Measurements from ENCODE around the gene CALU.

DNA sequence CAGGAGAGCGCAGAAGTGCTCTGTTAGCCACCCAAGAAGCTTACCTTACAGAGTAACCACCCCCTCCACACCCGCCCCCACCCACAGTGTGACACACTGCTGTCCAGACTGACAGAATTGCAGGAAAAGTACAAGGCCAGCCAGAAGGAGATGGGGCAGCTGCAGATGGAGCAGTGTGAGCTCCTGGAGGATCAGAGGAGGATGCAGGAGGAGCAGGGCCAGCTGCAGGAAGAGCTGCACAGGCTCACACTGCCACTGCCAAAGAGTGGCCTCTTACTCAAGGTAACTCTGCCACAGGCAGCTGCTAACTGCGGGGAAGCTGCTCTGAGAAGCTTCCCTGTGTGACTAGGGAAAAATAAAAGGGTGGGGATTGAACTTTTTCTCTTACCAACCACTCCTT lies 70.2 kb downstream of the CALU start:
- TF ChIP-seq EZH2 (IDR thresholded peaks at IDR 0.05; ENCODE audit: borderline replicate concordance, low read length) = no peak
- TF ChIP-seq, protein P1, sequence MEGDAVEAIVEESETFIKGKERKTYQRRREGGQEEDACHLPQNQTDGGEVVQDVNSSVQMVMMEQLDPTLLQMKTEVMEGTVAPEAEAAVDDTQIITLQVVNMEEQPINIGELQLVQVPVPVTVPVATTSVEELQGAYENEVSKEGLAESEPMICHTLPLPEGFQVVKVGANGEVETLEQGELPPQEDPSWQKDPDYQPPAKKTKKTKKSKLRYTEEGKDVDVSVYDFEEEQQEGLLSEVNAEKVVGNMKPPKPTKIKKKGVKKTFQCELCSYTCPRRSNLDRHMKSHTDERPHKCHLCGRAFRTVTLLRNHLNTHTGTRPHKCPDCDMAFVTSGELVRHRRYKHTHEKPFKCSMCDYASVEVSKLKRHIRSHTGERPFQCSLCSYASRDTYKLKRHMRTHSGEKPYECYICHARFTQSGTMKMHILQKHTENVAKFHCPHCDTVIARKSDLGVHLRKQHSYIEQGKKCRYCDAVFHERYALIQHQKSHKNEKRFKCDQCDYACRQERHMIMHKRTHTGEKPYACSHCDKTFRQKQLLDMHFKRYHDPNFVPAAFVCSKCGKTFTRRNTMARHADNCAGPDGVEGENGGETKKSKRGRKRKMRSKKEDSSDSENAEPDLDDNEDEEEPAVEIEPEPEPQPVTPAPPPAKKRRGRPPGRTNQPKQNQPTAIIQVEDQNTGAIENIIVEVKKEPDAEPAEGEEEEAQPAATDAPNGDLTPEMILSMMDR (conservative IDR thresholded peaks at IDR 0.05 in 1 of 2, IDR thresholded peaks at IDR 0.05 in 1 of 2; ENCODE audit: extremely low read depth in 1 of 2, insufficient read depth in 1 of 2, low read depth in 1 of 2, low read length in 2 of 2) = no peak
